Fibroblast of villous mesenchyme (primary cell): ENCODE results near the gene LRRC8D. TPM values are rescaled to one million over a fixed set of nuclear protein-coding genes. Genes with fewer than 3 reads are reported as not detected.

Source experiments
- DNase-seq: peaks from one replicate; pipeline ENCODE4 v3.0.0-alpha.2; 2010; ENCODE audit warnings: low read depth
- H3K4me3 ChIP-seq: 2 replicates; pipeline ENCODE4 v1.5.1; 2011; ENCODE audit warnings: low read depth, mild to moderate bottlenecking, low read length
- CTCF ChIP-seq: IDR thresholded peaks from 2 replicates; pipeline ENCODE4 v1.5.1; 2012; ENCODE audit warnings: low read depth, mild to moderate bottlenecking, low read length; ENCODE audit not compliant: insufficient read depth
- total RNA-seq: library from RNA; depleted of rRNA; stranded (reverse); fragments of >200 nt; gene quantifications from 2 replicates; pipeline ENCODE4 v1.2.3, GENCODE V29; 2012

Gene LRRC8D
- total RNA-seq, 1 donor, result 58.7 TPM

GRCh38 chr1:89955311-89956205, 134.7 kb downstream of the LRRC8D start:
- no peak for TF ChIP-seq CTCF
- DNase-seq, result no peak
- no peak overlapping the region for H3K4me3 ChIP-seq

- TF ChIP-seq CTCF, result no peak
- no peak overlapping the region for H3K4me3 ChIP-seq
- DNase-seq, result no peak
Observed at GRCh38 chr1:89957107-89957506, 136.3 kb downstream of the LRRC8D start.

GRCh38 chr1:89958851-89959654, 138.2 kb downstream of the LRRC8D start:
- no peak for TF ChIP-seq CTCF
- no peak for DNase-seq
- no peak overlapping the region for H3K4me3 ChIP-seq

- no peak overlapping the region for H3K4me3 ChIP-seq
- TF ChIP-seq CTCF, result no peak
- no peak for DNase-seq
Observed at GRCh38 chr1:89959719-89960118, 138.9 kb downstream of the LRRC8D start.

GRCh38 chr1:89962024-89962741, 141.4 kb downstream of the LRRC8D start:
- H3K4me3 ChIP-seq, result no peak overlapping the region
- DNase-seq, result peak; percentile 82
- TF ChIP-seq CTCF, result no peak

GRCh38 chr1:89962742-89963075, 141.9 kb downstream of the LRRC8D start:
- peak; percentile 29 for DNase-seq
- no peak overlapping the region for H3K4me3 ChIP-seq
- TF ChIP-seq CTCF, result no peak
